ENCODE data around the gene PCBP3. TPM values are rescaled to one million over a fixed set of nuclear protein-coding genes. Genes with fewer than 3 reads are reported as not detected.

The PCBP3 gene
- total RNA-seq, 2 experiments from 2014 or later, result 0.66 to 1.3 TPM

GRCh38 chr21:45756029-45756428 lies 112.5 kb downstream of the PCBP3 start:
- peaks cover 2% of the 10 kb centered on the region for H3K4me1 Mint-ChIP-seq
- H3K4me3 Mint-ChIP-seq, result no peak overlapping the region
- H3K9me3 Mint-ChIP-seq, result peaks cover 3% of the 10 kb centered on the region
- no peak for DNase-seq
- no peaks in the 10 kb centered on the region for H3K36me3 Mint-ChIP-seq
- H3K27ac Mint-ChIP-seq, result no peak overlapping the region
- H3K27me3 Mint-ChIP-seq, result no peaks in the 10 kb centered on the region

- Mint-ChIP-seq H3K4me1 (peaks cover 2% of the 10 kb centered on the region), H3K27me3 (no peaks in the 10 kb centered on the region), H3K36me3 (no peaks in the 10 kb centered on the region), H3K27ac (no peak overlapping the region), H3K9me3 (peaks cover 3% of the 10 kb centered on the region), H3K4me3 (no peak overlapping the region)
- DNase-seq, result no peak
These were observed 113.1 kb downstream of the PCBP3 start for GRCh38 chr21:45756669-45757068.

GRCh38 chr21:45761704-45762103 lies 118.2 kb downstream of the PCBP3 start:
- Mint-ChIP-seq H3K9me3 (no peaks in the 10 kb centered on the region), H3K27me3 (no peaks in the 10 kb centered on the region), H3K36me3 (no peaks in the 10 kb centered on the region), H3K27ac (no peak overlapping the region), H3K4me1 (peaks cover 7% of the 10 kb centered on the region), H3K4me3 (no peak overlapping the region)
- no peak for DNase-seq

GRCh38 chr21:45763074-45763473 lies 119.5 kb downstream of the PCBP3 start:
- H3K36me3 Mint-ChIP-seq, result no peaks in the 10 kb centered on the region
- no peak for DNase-seq
- peaks cover 20% of the 10 kb centered on the region for H3K4me1 Mint-ChIP-seq
- no peaks in the 10 kb centered on the region for H3K27me3 Mint-ChIP-seq
- no peak overlapping the region for H3K4me3 Mint-ChIP-seq
- H3K9me3 Mint-ChIP-seq, result no peaks in the 10 kb centered on the region
- H3K27ac Mint-ChIP-seq, result no peak overlapping the region

GRCh38 chr21:45763506-45763905 lies 120.0 kb downstream of the PCBP3 start:
- peaks cover 25% of the 10 kb centered on the region for H3K4me1 Mint-ChIP-seq
- no peaks in the 10 kb centered on the region for H3K27me3 Mint-ChIP-seq
- no peak overlapping the region for H3K27ac Mint-ChIP-seq
- DNase-seq, result no peak
- no peak overlapping the region for H3K4me3 Mint-ChIP-seq
- H3K36me3 Mint-ChIP-seq, result no peaks in the 10 kb centered on the region
- no peaks in the 10 kb centered on the region for H3K9me3 Mint-ChIP-seq

GRCh38 chr21:45764792-45765191 lies 121.3 kb downstream of the PCBP3 start:
- no peak overlapping the region for H3K4me3 Mint-ChIP-seq
- H3K27me3 Mint-ChIP-seq, result no peaks in the 10 kb centered on the region
- peaks cover 37% of the 10 kb centered on the region for H3K4me1 Mint-ChIP-seq
- no peaks in the 10 kb centered on the region for H3K9me3 Mint-ChIP-seq
- no peak for DNase-seq
- H3K36me3 Mint-ChIP-seq, result no peaks in the 10 kb centered on the region
- H3K27ac Mint-ChIP-seq, result no peak overlapping the region

GRCh38 chr21:45765375-45765774 lies 121.8 kb downstream of the PCBP3 start:
- Mint-ChIP-seq H3K27me3 (no peaks in the 10 kb centered on the region), H3K36me3 (no peaks in the 10 kb centered on the region), H3K9me3 (no peaks in the 10 kb centered on the region), H3K27ac (no peak overlapping the region), H3K4me1 (peaks cover 41% of the 10 kb centered on the region), H3K4me3 (no peak overlapping the region)
- DNase-seq, result no peak

- H3K36me3 Mint-ChIP-seq, result no peaks in the 10 kb centered on the region
- H3K27me3 Mint-ChIP-seq, result no peaks in the 10 kb centered on the region
- peak overlapping the region; percentile 95 for H3K27ac Mint-ChIP-seq
- H3K9me3 Mint-ChIP-seq, result no peaks in the 10 kb centered on the region
- no peak for DNase-seq
- H3K4me3 Mint-ChIP-seq, result no peak overlapping the region
- peaks cover 42% of the 10 kb centered on the region for H3K4me1 Mint-ChIP-seq
These were observed 122.5 kb downstream of the PCBP3 start for GRCh38 chr21:45766055-45766454.

GRCh38 chr21:45766501-45766900 lies 123.0 kb downstream of the PCBP3 start:
- Mint-ChIP-seq H3K4me1 (peaks cover 42% of the 10 kb centered on the region), H3K27me3 (no peaks in the 10 kb centered on the region), H3K27ac (peak overlapping the region; percentile 95), H3K9me3 (no peaks in the 10 kb centered on the region), H3K4me3 (no peak overlapping the region), H3K36me3 (no peaks in the 10 kb centered on the region)
- DNase-seq, result no peak

- Mint-ChIP-seq H3K27me3 (no peaks in the 10 kb centered on the region), H3K27ac (peak overlapping the region; percentile 95), H3K4me3 (peak overlapping the region; percentile 40), H3K36me3 (no peaks in the 10 kb centered on the region), H3K4me1 (peaks cover 42% of the 10 kb centered on the region), H3K9me3 (no peaks in the 10 kb centered on the region)
- peak; percentile 11 for DNase-seq
These were observed 123.8 kb downstream of the PCBP3 start for GRCh38 chr21:45767071-45768006.

- no peaks in the 10 kb centered on the region for H3K9me3 Mint-ChIP-seq
These were observed 124.7 kb downstream of the PCBP3 start for GRCh38 chr21:45768011-45768739.

GRCh38 chr21:45768740-45769048 lies 125.2 kb downstream of the PCBP3 start:
- H3K9me3 Mint-ChIP-seq, result no peaks in the 10 kb centered on the region
- no peaks in the 10 kb centered on the region for H3K27me3 Mint-ChIP-seq
- DNase-seq, result peak; percentile 28
- H3K4me1 Mint-ChIP-seq, result peaks cover 42% of the 10 kb centered on the region
- no peak overlapping the region for H3K4me3 Mint-ChIP-seq
- no peaks in the 10 kb centered on the region for H3K36me3 Mint-ChIP-seq
- peak overlapping the region; percentile 95 for H3K27ac Mint-ChIP-seq

More at GRCh38 chr21:45768011-45768739, 124.7 kb downstream of the PCBP3 start:
- no peaks in the 10 kb centered on the region for H3K27me3 Mint-ChIP-seq
- peak; percentile 63 for DNase-seq
- peaks cover 42% of the 10 kb centered on the region for H3K4me1 Mint-ChIP-seq
- H3K4me3 Mint-ChIP-seq, result peak overlapping the region; percentile 37
- peak overlapping the region; percentile 95 for H3K27ac Mint-ChIP-seq
- no peaks in the 10 kb centered on the region for H3K36me3 Mint-ChIP-seq

- peak overlapping the region; percentile 95 for H3K27ac Mint-ChIP-seq
These were observed 125.8 kb downstream of the PCBP3 start for GRCh38 chr21:45769294-45769693.

GRCh38 chr21:45769896-45770295 lies 126.4 kb downstream of the PCBP3 start:
- H3K4me3 Mint-ChIP-seq, result no peak overlapping the region
- no peaks in the 10 kb centered on the region for H3K9me3 Mint-ChIP-seq
- H3K27me3 Mint-ChIP-seq, result no peaks in the 10 kb centered on the region
- no peak for DNase-seq
- H3K36me3 Mint-ChIP-seq, result no peaks in the 10 kb centered on the region
- peaks cover 42% of the 10 kb centered on the region for H3K4me1 Mint-ChIP-seq
- H3K27ac Mint-ChIP-seq, result no peak overlapping the region

More at GRCh38 chr21:45769294-45769693, 125.8 kb downstream of the PCBP3 start:
- no peak overlapping the region for H3K4me3 Mint-ChIP-seq
- peaks cover 42% of the 10 kb centered on the region for H3K4me1 Mint-ChIP-seq
- no peaks in the 10 kb centered on the region for H3K9me3 Mint-ChIP-seq
- no peaks in the 10 kb centered on the region for H3K36me3 Mint-ChIP-seq
- DNase-seq, result peak; percentile 10
- H3K27me3 Mint-ChIP-seq, result no peaks in the 10 kb centered on the region

- no peak overlapping the region for H3K4me3 Mint-ChIP-seq
- H3K27ac Mint-ChIP-seq, result no peak overlapping the region
- peaks cover 7% of the 10 kb centered on the region for H3K9me3 Mint-ChIP-seq
- H3K27me3 Mint-ChIP-seq, result peaks cover 4% of the 10 kb centered on the region
- H3K4me1 Mint-ChIP-seq, result peaks cover 30% of the 10 kb centered on the region
- DNase-seq, result no peak
- H3K36me3 Mint-ChIP-seq, result no peaks in the 10 kb centered on the region
These were observed 128.7 kb downstream of the PCBP3 start for GRCh38 chr21:45772180-45772579.

Measured in activated naive CD8-positive, alpha-beta T cell treated with anti-CD3 and anti-CD28 coated beads for 36 hours (primary cell).